HCT116 (cell line): ENCODE measurements around the gene TTC17. TPM values are rescaled to one million over a fixed set of nuclear protein-coding genes. Genes with fewer than 3 reads are reported as not detected.

Experiments
- ATAC-seq: fragments of 200-7000 bp; cut with Tn5 transposase; 2 replicates; pipeline ENCODE4 v1.9.1; 2020; ENCODE audit warnings: mild to moderate bottlenecking, moderate library complexity
- BruUV-seq: library from RNA; stranded (reverse); fragments of 400-500 nt; replicated peaks from 2 replicates; lab custom pipeline; 2021; lab: Mats Ljungman, UMichigan
- CTCF ChIA-PET: fragments of 300-600 bp; sonication (Branson Sonifier 250); formaldehyde crosslinking; loops from one replicate; lab custom pipeline; 2021; ENCODE audit warnings: antibody characterized with exemption; lab: Charles Lee
- POLR2A ChIA-PET: fragments of 300-600, 350-600 bp; sonication (Branson Sonifier 250); formaldehyde crosslinking; loops from one replicate; lab custom pipeline; 2021; ENCODE audit warnings: antibody characterized with exemption; lab: Charles Lee
- RAD21 ChIA-PET, 2 experiments: fragments of 300-600 bp; sonication (Branson Sonifier 250); formaldehyde crosslinking; loops; one replicate each; lab custom pipeline; 2023; ENCODE audit warnings: low total read pairs in 2 of 2; ENCODE audit not compliant: uncharacterized antibody in 2 of 2, unreplicated experiment in 2 of 2, low non-redundant PET in 1 of 2; lab: Charles Lee
- DNase-seq: peaks from one replicate; pipeline ENCODE4 v3.0.0-alpha.2; 2010; ENCODE audit warnings: low read depth, low spot score
- H2AFZ ChIP-seq: fragments of 200-600 bp; shearing (Covaris generic), sonication (generic); 2 replicates; pipeline ENCODE4 v1.6.1; 2017; ENCODE audit warnings: low read depth, mixed run types, mixed read lengths, antibody characterized with exemption, low read length; ENCODE audit not compliant: poor library complexity, severe bottlenecking
- H3K27ac ChIP-seq: 2 replicates; pipeline ENCODE4 v1.5.1; 2012; ENCODE audit warnings: low read depth, low read length
- H3K27me3 ChIP-seq: fragments of 200-600 bp; sonication (generic); 2 replicates; pipeline ENCODE4 v1.6.1; 2016; ENCODE audit warnings: mixed run types, low read length, mixed read lengths; ENCODE audit not compliant: insufficient read depth
- H3K36me3 ChIP-seq, 2 experiments: fragments of 200-500 bp in 1 of 2; fragments of 200-600 bp in 1 of 2; sonication (Bioruptor generic) in 1 of 2; sonication (generic) in 1 of 2; 2 replicates each; pipeline versions ENCODE4 v1.5.1 to v1.6.1; 2014 to 2016; ENCODE audit warnings: low read length in 2 of 2, inconsistent platforms in 1 of 2, mixed read lengths in 1 of 2, mixed run types in 1 of 2; ENCODE audit not compliant: insufficient read depth in 2 of 2, control insufficient read depth in 1 of 2
- H3K4me1 ChIP-seq, 2 experiments: fragments of 200-600 bp in 1 of 2; sonication (generic) in 1 of 2; 2 replicates each; pipeline versions ENCODE4 v1.5.1 to v1.6.1; 2012 to 2017; ENCODE audit warnings: low read length in 2 of 2, inconsistent platforms in 1 of 2, mild to moderate bottlenecking in 1 of 2, mixed read lengths in 1 of 2, mixed run types in 1 of 2, moderate library complexity in 1 of 2; ENCODE audit not compliant: insufficient read depth in 2 of 2, control insufficient read depth in 1 of 2
- H3K4me2 ChIP-seq: fragments of 200-600 bp; sonication (generic); 2 replicates; pipeline ENCODE4 v1.6.1; 2017; ENCODE audit warnings: mixed run types, low read length, mixed read lengths
- H3K4me3 ChIP-seq, 2 experiments: fragments of 200-600 bp in 1 of 2; sonication (generic) in 1 of 2; replicated peaks in 1 of 2; 2 replicates each; pipeline ENCODE4 v1.5.1; 2011 to 2016; ENCODE audit warnings: low read length in 2 of 2, control low read depth in 1 of 2, low read depth in 1 of 2, mild to moderate bottlenecking in 1 of 2, mixed read lengths in 1 of 2, mixed run types in 1 of 2
- H3K79me2 ChIP-seq: fragments of 200-600 bp; sonication (generic); 2 replicates; pipeline ENCODE4 v1.6.1; 2017; ENCODE audit warnings: mild to moderate bottlenecking, mixed run types, low read length, moderate library complexity, mixed read lengths; ENCODE audit not compliant: insufficient read depth
- H3K9ac ChIP-seq: fragments of 200-600 bp; sonication (generic); 2 replicates; pipeline ENCODE4 v1.6.1; 2016; ENCODE audit warnings: low read length, mixed read lengths
- H3K9me2 ChIP-seq: fragments of 200-600 bp; sonication (generic), shearing (Covaris generic); 2 replicates; pipeline ENCODE4 v1.6.1; 2017; ENCODE audit warnings: mixed run types, mild to moderate bottlenecking, moderate library complexity; ENCODE audit not compliant: insufficient read depth
- H3K9me3 ChIP-seq, 2 experiments: fragments of 200-500 bp in 1 of 2; fragments of 200-600 bp in 1 of 2; sonication (Bioruptor generic) in 1 of 2; sonication (generic) in 1 of 2; 2 replicates each; pipeline ENCODE4 v1.6.1; 2014 to 2017; ENCODE audit warnings: low read length in 2 of 2, mixed read lengths in 2 of 2, inconsistent platforms in 1 of 2, low read depth in 1 of 2, mild to moderate bottlenecking in 1 of 2, mixed run types in 1 of 2, moderate library complexity in 1 of 2; ENCODE audit not compliant: control insufficient read depth in 1 of 2, insufficient read depth in 1 of 2
- H4K20me1 ChIP-seq: fragments of 200-600 bp; sonication (generic), shearing (Covaris generic); 2 replicates; pipeline ENCODE4 v1.6.1; 2017; ENCODE audit warnings: mixed run types, mild to moderate bottlenecking, moderate library complexity; ENCODE audit not compliant: insufficient read depth
- CBX3 ChIP-seq: IDR thresholded peaks from 2 replicates; pipeline ENCODE4 v1.6.1; 2012; ENCODE audit warnings: low read depth
- CEBPB ChIP-seq: IDR thresholded peaks from 2 replicates; pipeline ENCODE4 v1.6.1; 2012; ENCODE audit warnings: low read depth
- EGR1 ChIP-seq: IDR thresholded peaks from 2 replicates; pipeline ENCODE4 v1.6.1; 2012; ENCODE audit warnings: low read depth
- EZH2 ChIP-seq: fragments of 200-600 bp; sonication (generic); IDR thresholded peaks from 2 replicates; pipeline ENCODE4 v1.6.1; 2017; ENCODE audit warnings: antibody characterized with exemption, mixed run types
- EZH2phosphoT487 ChIP-seq: fragments of 200-600 bp; IDR thresholded peaks from 2 replicates; pipeline ENCODE4 v1.6.1; 2018; ENCODE audit warnings: antibody characterized with exemption, borderline replicate concordance
- POLR2AphosphoS5 ChIP-seq: IDR thresholded peaks from 2 replicates; pipeline ENCODE4 v1.6.1; 2011; ENCODE audit warnings: mild to moderate bottlenecking, low read depth, low read length, moderate library complexity
- SIN3A ChIP-seq: IDR thresholded peaks from 2 replicates; pipeline ENCODE4 v1.6.1; 2012; ENCODE audit warnings: low read depth
- SP1 ChIP-seq: IDR thresholded peaks from 2 replicates; pipeline ENCODE4 v1.6.1; 2012; ENCODE audit warnings: low read depth
- SRF ChIP-seq: IDR thresholded peaks from 2 replicates; pipeline ENCODE4 v1.6.1; 2012; ENCODE audit warnings: low read depth
- YY1 ChIP-seq: IDR thresholded peaks from 2 replicates; pipeline ENCODE4 v1.6.1; 2011; ENCODE audit warnings: low read length, low read depth, moderate library complexity, mild to moderate bottlenecking; ENCODE audit not compliant: insufficient replicate concordance; ENCODE audit errors: extremely low read depth
- ZFX ChIP-seq: fragments of 450-650 bp; IDR thresholded peaks from 2 replicates; pipeline ENCODE4 v1.6.1; 2017
- ZNF274 ChIP-seq: fragments of 200-500 bp; sonication (Bioruptor generic); IDR thresholded peaks from 2 replicates; pipeline ENCODE4 v1.6.1; 2014; ENCODE audit warnings: mild to moderate bottlenecking, low read depth, low read length, inconsistent platforms
- intact Hi-C: fragments of 100-400 bp; cut with micrococcal nuclease; formaldehyde crosslinking; loops from 2 replicates; pipeline ENCODE4 v1.10.0; 2022
- total RNA-seq: library from RNA; stranded (reverse); gene quantifications from one replicate; pipeline ENCODE4 v1.2.1, GENCODE V29; 2021; ENCODE audit not compliant: unreplicated experiment
- TF ChIP-seq, protein P1 (sequence below), 3 experiments: fragments of 200-600 bp in 1 of 3; sonication (generic) in 1 of 3; IDR thresholded peaks in 2 of 3; conservative IDR thresholded peaks in 1 of 3; 2 replicates each; pipeline ENCODE4 v1.5.1; 2012 to 2017; ENCODE audit warnings: low read depth in 2 of 3, low read length in 2 of 3, antibody characterized with exemption in 1 of 3, borderline replicate concordance in 1 of 3, control low read depth in 1 of 3, mild to moderate bottlenecking in 1 of 3, mixed read lengths in 1 of 3, mixed run types in 1 of 3, moderate library complexity in 1 of 3; ENCODE audit not compliant: insufficient read depth in 1 of 3
- TF ChIP-seq, protein P2 (sequence below): IDR thresholded peaks from 2 replicates; pipeline ENCODE4 v1.6.1; 2012
- TF ChIP-seq, protein P3 (sequence below): IDR thresholded peaks from 2 replicates; pipeline ENCODE4 v1.6.1; 2012

Gene TTC17
- total RNA-seq, 1 experiment from 2014 or later, result 51.6 TPM

DNA sequence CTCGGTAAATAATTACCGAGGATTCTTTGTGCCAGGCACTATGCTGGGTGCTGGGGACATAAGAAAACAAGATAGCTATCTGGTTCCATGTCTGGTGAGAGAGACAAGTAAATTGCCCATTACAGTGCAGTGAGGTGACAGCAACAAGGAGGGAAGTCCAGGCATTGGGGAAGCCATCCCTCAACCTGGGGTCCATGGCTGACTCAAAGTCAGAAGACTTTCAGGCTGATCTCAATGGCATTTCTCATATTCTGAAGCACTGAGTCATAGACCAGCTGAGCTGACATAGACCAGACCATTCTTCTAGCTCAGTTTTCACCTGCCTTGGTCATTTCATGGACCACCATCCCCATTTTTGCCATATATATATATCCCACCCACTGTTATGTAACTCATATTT lies 158.8 kb downstream of the TTC17 start:
- no peaks in the 10 kb centered on the region for H3K9me2 ChIP-seq
- H2AFZ ChIP-seq, result no peak overlapping the region
- H3K27me3 ChIP-seq, result no peaks in the 10 kb centered on the region
- H3K4me1 ChIP-seq, result no peaks in the 10 kb centered on the region
- POLR2A ChIA-PET, result no interaction called here
- H3K4me3 ChIP-seq, result no peak overlapping the region
- no peaks in the 10 kb centered on the region for H3K9me3 ChIP-seq
- CTCF ChIA-PET, result interaction anchor here (1.7 kb wide), 1 partner anchor 13 kb away, joined by 3 read pairs; no protein-coding TSS in a partner anchor
- TF ChIP-seq ZNF274, result no peak
- no peak for TF ChIP-seq EZH2
- no peak for TF ChIP-seq CBX3
- TF ChIP-seq SP1, result no peak
- no peak for TF ChIP-seq POLR2AphosphoS5
- no TSS peak for BruUV-seq
- H3K4me2 ChIP-seq, result no peak overlapping the region
- ATAC-seq, result no peak
- no peak overlapping the region for H3K27ac ChIP-seq
- H3K9ac ChIP-seq, result no peak overlapping the region
- no peaks in the 10 kb centered on the region for H3K36me3 ChIP-seq
- H3K79me2 ChIP-seq, result no peaks in the 10 kb centered on the region
- intact Hi-C loops, result no loop called here
- RAD21 ChIA-PET, result no interaction called here
- DNase-seq, result no peak
- no peaks in the 10 kb centered on the region for H4K20me1 ChIP-seq

DNA sequence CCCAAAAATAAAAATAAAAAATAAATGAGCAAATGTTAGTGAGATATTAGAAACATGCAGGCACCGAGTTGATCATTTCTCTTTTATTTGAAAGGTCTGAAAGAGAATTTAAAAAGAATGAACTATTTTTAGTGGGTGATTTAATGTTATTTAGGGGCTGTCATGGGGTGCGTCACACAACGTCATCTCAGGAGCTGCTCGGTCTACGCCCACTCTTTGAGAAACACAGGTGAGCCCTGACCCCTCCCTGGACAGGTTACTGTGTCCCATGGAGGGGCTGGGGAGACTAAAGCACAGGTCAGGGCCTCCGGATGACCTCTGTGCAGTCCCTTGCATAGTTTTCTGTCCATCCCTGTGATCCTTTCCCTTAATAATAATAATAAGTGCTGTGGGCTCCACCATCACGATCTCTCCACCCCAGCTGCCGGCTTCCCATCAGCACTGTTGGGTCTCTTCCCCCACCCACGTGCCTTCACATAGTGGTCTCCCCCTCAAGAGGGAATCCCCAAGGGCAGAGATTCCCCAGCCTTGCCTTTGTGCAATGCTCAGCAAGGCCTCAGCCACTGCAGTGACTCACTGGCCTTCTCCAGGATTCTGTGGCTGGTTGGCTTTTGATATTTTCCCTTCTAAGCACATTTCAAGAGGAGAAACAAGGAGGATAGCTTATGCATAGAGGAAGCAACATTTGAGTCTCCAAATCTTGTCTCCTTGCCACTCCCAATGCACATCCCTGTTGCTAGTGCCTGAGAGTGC lies 159.9 kb downstream of the TTC17 start:
- H3K9me2 ChIP-seq, result no peaks in the 10 kb centered on the region
- no peak overlapping the region for H3K27ac ChIP-seq
- intact Hi-C loops, result no loop called here
- no peak overlapping the region for H3K9ac ChIP-seq
- no peaks in the 10 kb centered on the region for H3K36me3 ChIP-seq
- no peak overlapping the region for H3K4me2 ChIP-seq
- H3K4me1 ChIP-seq, result no peaks in the 10 kb centered on the region
- no peak overlapping the region for H3K4me3 ChIP-seq
- H3K27me3 ChIP-seq, result 0 out of 2 replicates have a peak, but pooled peaks cover 3% of the 10 kb centered on the region
- H3K79me2 ChIP-seq, result no peaks in the 10 kb centered on the region
- POLR2A ChIA-PET, result no interaction called here
- ATAC-seq (no peak), DNase-seq (no peak)
- no peaks in the 10 kb centered on the region for H3K9me3 ChIP-seq
- RAD21 ChIA-PET, result no interaction called here
- CTCF ChIA-PET, result interaction anchor here (1.7 kb wide), 1 partner anchor 14 kb away, joined by 3 read pairs; no protein-coding TSS in a partner anchor
- no TSS peak for BruUV-seq
- H2AFZ ChIP-seq, result no peak overlapping the region
- no peaks in the 10 kb centered on the region for H4K20me1 ChIP-seq
- no peak for TF ChIP-seq ZFX
- no peak for TF ChIP-seq CEBPB
- TF ChIP-seq SRF, result no peak
- TF ChIP-seq, protein P1, sequence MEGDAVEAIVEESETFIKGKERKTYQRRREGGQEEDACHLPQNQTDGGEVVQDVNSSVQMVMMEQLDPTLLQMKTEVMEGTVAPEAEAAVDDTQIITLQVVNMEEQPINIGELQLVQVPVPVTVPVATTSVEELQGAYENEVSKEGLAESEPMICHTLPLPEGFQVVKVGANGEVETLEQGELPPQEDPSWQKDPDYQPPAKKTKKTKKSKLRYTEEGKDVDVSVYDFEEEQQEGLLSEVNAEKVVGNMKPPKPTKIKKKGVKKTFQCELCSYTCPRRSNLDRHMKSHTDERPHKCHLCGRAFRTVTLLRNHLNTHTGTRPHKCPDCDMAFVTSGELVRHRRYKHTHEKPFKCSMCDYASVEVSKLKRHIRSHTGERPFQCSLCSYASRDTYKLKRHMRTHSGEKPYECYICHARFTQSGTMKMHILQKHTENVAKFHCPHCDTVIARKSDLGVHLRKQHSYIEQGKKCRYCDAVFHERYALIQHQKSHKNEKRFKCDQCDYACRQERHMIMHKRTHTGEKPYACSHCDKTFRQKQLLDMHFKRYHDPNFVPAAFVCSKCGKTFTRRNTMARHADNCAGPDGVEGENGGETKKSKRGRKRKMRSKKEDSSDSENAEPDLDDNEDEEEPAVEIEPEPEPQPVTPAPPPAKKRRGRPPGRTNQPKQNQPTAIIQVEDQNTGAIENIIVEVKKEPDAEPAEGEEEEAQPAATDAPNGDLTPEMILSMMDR (IDR thresholded peaks at IDR 0.05 in 2 of 3, conservative IDR thresholded peaks at IDR 0.05 in 1 of 3; ENCODE audit: borderline replicate concordance in 1 of 3, insufficient read depth in 1 of 3, low read depth in 2 of 3, low read length in 2 of 3), result no peak
- no peak for TF ChIP-seq POLR2AphosphoS5
- TF ChIP-seq SP1, result no peak
- no peak for TF ChIP-seq ZNF274
- no peak for TF ChIP-seq SIN3A
- TF ChIP-seq, protein P2, sequence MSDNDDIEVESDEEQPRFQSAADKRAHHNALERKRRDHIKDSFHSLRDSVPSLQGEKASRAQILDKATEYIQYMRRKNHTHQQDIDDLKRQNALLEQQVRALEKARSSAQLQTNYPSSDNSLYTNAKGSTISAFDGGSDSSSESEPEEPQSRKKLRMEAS, result no peak
- TF ChIP-seq CBX3, result no peak
- TF ChIP-seq EGR1, result no peak
- no peak for TF ChIP-seq EZH2phosphoT487
- TF ChIP-seq, protein P3, sequence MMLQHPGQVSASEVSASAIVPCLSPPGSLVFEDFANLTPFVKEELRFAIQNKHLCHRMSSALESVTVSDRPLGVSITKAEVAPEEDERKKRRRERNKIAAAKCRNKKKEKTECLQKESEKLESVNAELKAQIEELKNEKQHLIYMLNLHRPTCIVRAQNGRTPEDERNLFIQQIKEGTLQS, result no peak
- TF ChIP-seq YY1, result no peak
